Pancreas (tissue), 10 donors: ENCODE measurements around the gene CTNND1. TPM values are rescaled to one million over a fixed set of nuclear protein-coding genes. Genes with fewer than 3 reads are reported as not detected.
A peak's percentile ranks its signal among the peaks of the same experiment; 100 is the strongest.

Experiments
- ATAC-seq, 4 donors: fragments of 200-7000 bp; cut with Tn5 transposase; one replicate each; pipeline versions ENCODE4 v1.8.0 to v1.9.1; 2020; ENCODE audit warnings: mild to moderate bottlenecking in 4 of 4, moderate library complexity in 4 of 4
- DNase-seq, 6 donors: peaks; one replicate each; pipeline ENCODE4 v3.0.0-alpha.2; 2020
- FAIRE-seq: peaks from 2 replicates; lab custom pipeline; 2012; peaks lifted over from hg19 to GRCh38; lab: Jason Lieb, UNC
- H3K27ac ChIP-seq, 4 donors: fragments of 200-600 bp; sonication (generic); 1 replicate in 3 of 4; 2 replicates in 1 of 4; pipeline versions ENCODE4 v1.5.0 to v1.8.0; 2020
- H3K27me3 ChIP-seq, 4 donors: fragments of 200-600 bp; one replicate each; pipeline ENCODE4 v1.8.0; 2021
- H3K36me3 ChIP-seq, 3 donors: fragments of 200-600 bp; sonication (generic) in 1 of 3; one replicate each; pipeline versions ENCODE4 v1.5.0 to v1.8.0; 2020 to 2021
- H3K4me1 ChIP-seq, 3 donors: fragments of 200-600 bp; one replicate each; pipeline ENCODE4 v1.8.0; 2021
- H3K4me3 ChIP-seq, 4 donors: fragments of 200-600 bp; sonication (generic) in 2 of 4; one replicate each; pipeline versions ENCODE4 v1.5.0 to v1.8.0; 2020 to 2021
- H3K9me3 ChIP-seq, 4 donors: fragments of 200-600 bp; one replicate each; pipeline ENCODE4 v1.8.0; 2021
- CTCF ChIP-seq, 4 donors: fragments of 200-600 bp; sonication (generic) in 3 of 4; IDR thresholded peaks; one replicate each; pipeline versions ENCODE4 v1.5.0 to v1.8.0; 2021; ENCODE audit warnings: antibody characterized with exemption in 4 of 4
- WGBS, 2 donors: extraction: QIAGEN DNeasy Blood & Tissue Kit; methylation state at CpG; one replicate each; pipeline ENCODE4 v1.1.7; 2013; 5-methylcytosine and 5-hydroxymethylcytosine counted together
- intact Hi-C, 3 donors: fragments of 100-400 bp; cut with DNase I; formaldehyde crosslinking; loops; one replicate each; pipeline versions ENCODE4 v1.11.1 to v1.14.2; 2022
- polyA plus RNA-seq, 2 donors: library from polyadenylated mRNA; stranded (reverse); fragments of 200-250 nt; gene quantifications; one replicate each; pipeline ENCODE4 v1.2.3, GENCODE V29; 2013
- total RNA-seq, 6 donors: library from RNA; stranded (reverse); fragmentation: NEBNext Ultra II Directional in 4 of 6; extraction: Animal tissue kit (Norgen Biotek cat#: 25700) in 4 of 6; gene quantifications; one replicate each; pipeline versions ENCODE4 v1.2.1 to v1.2.4, GENCODE V29; 2021 to 2023
- donor health status: healthy with polysubstance abuse.
- donor health status: DM: no; HTN: no; CAD: no; lungs with moderate emphysema.
- donor health status: DM: no; HTN: no; CAD: no.
- donor health status: control.
- donor health status: control.
- donor health status: Bipolar disorder and iron deficiency.
- donor health status: DM: yes; HTN: yes; CAD: no.
- donor health status: DM: no; HTN: no; CAD: no.
- donor health status: DM: no; HTN: no; CAD: no.
- donor health status: DM: yes; HTN: yes; CAD: no.

CTNND1 gene
- total and polyA plus RNA-seq, 8 donors = 42.7 to 203 (median 122) TPM

GRCh38 chr11:57805780-57806179 is 44.2 kb downstream of the CTNND1 start:
- Histone ChIP-seq H3K4me3 (no peak overlapping the region), H3K4me1 (peaks cover 10 to 21% (median 12%) of the 10 kb centered on the region in 3 donors), H3K27ac (no peak overlapping the region), H3K27me3 (no peaks in the 10 kb centered on the region), H3K36me3 (peaks cover 14 to 91% (median 72%) of the 10 kb centered on the region in 3 donors), H3K9me3 (no peaks in the 10 kb centered on the region)
- peak in 2 of 6 donors; percentile 41 to 58 for DNase-seq
- intact Hi-C loops = no loop called here
- TF ChIP-seq CTCF (IDR thresholded peaks at IDR 0.05) = no peak
- peak; percentile 22 to 77 (median 45) for ATAC-seq
- 40 to 43% methylated on average over 3 of the region's 3 CpGs for WGBS, 2 donors
- no peak for FAIRE-seq

- intact Hi-C loops = no loop called here
- H3K9me3 ChIP-seq = no peaks in the 10 kb centered on the region
- DNase-seq (no peak), FAIRE-seq (no peak), ATAC-seq (no peak)
- 91 to 93% methylated on average over 6 of the region's 6 CpGs for WGBS, 2 donors
- H3K27me3 ChIP-seq = no peaks in the 10 kb centered on the region
- no peak overlapping the region for H3K27ac ChIP-seq
- no peak overlapping the region for H3K4me3 ChIP-seq
- no peak for TF ChIP-seq CTCF (IDR thresholded peaks at IDR 0.05)
- peaks cover 8 to 91% (median 74%) of the 10 kb centered on the region in 3 donors for H3K36me3 ChIP-seq
- H3K4me1 ChIP-seq = peaks cover 0 to 4% (median 0%) of the 10 kb centered on the region in 3 donors
Measured at GRCh38 chr11:57812634-57813033, 51.0 kb downstream of the CTNND1 start.

- no peak for ATAC-seq
- H3K9me3 ChIP-seq = no peaks in the 10 kb centered on the region
- WGBS, 2 donors = 85 to 92% methylated on average over 2 of the region's 2 CpGs
- peaks cover 6 to 69% (median 51%) of the 10 kb centered on the region in 3 donors for H3K36me3 ChIP-seq
- intact Hi-C loops = no loop called here
- DNase-seq = no peak
- no peaks in the 10 kb centered on the region for H3K27me3 ChIP-seq
- no peak overlapping the region for H3K4me3 ChIP-seq
- no peak for FAIRE-seq
- no peak overlapping the region for H3K27ac ChIP-seq
- H3K4me1 ChIP-seq = peaks cover 12 to 16% (median 15%) of the 10 kb centered on the region in 3 donors
- no peak for TF ChIP-seq CTCF (IDR thresholded peaks at IDR 0.05)
Measured at GRCh38 chr11:57815476-57815875, 53.9 kb downstream of the CTNND1 start.

- Histone ChIP-seq H3K4me3 (no peak overlapping the region), H3K9me3 (no peaks in the 10 kb centered on the region), H3K27ac (no peak overlapping the region), H3K36me3 (peaks cover 2 to 65% (median 48%) of the 10 kb centered on the region in 3 donors), H3K4me1 (peaks cover 12 to 16% (median 15%) of the 10 kb centered on the region in 3 donors), H3K27me3 (no peaks in the 10 kb centered on the region)
- WGBS, 2 donors = 87 to 90% methylated on average over 5 of the region's 5 CpGs
- DNase-seq (no peak), FAIRE-seq (no peak), ATAC-seq (no peak)
- intact Hi-C loops = no loop called here
- TF ChIP-seq CTCF (IDR thresholded peaks at IDR 0.05) = no peak
Measured at GRCh38 chr11:57815877-57816276, 54.3 kb downstream of the CTNND1 start.

GRCh38 chr11:57818812-57819211 is 57.2 kb downstream of the CTNND1 start:
- Histone ChIP-seq H3K27ac (peak overlapping the region in 1 of 4 donors; percentile 12), H3K4me1 (peaks cover 12 to 16% (median 15%) of the 10 kb centered on the region in 3 donors), H3K9me3 (no peaks in the 10 kb centered on the region), H3K36me3 (peaks cover 0 to 40% (median 25%) of the 10 kb centered on the region in 3 donors), H3K27me3 (no peaks in the 10 kb centered on the region), H3K4me3 (no peak overlapping the region)
- DNase-seq (no peak), ATAC-seq (peak in 1 of 4 donors; percentile 8), FAIRE-seq (no peak)
- intact Hi-C loops = no loop called here
- 89 to 96% methylated on average over 1 of the region's 1 CpG for WGBS, 2 donors
- no peak for TF ChIP-seq CTCF (IDR thresholded peaks at IDR 0.05)
